Measurements from ENCODE around the gene CCDC63.

- no peak for TF ChIP-seq CTCF (conservative IDR thresholded peaks at IDR 0.05 in 1 of 2, IDR thresholded peaks at IDR 0.05 in 1 of 2; ENCODE audit: extremely low read depth in 1 of 2, insufficient read depth in 1 of 2, low read depth in 1 of 2, low read length in 2 of 2)
- TF ChIP-seq EZH2 (IDR thresholded peaks at IDR 0.05; ENCODE audit: borderline replicate concordance, low read length) = no peak
Observed at GRCh38 chr12:110906083-110906482, 59.3 kb downstream of the CCDC63 start.
